DOHH2 (cell line): ENCODE results near the gene CCDC88A.
"Not testable (repeated sequence)": the region's sequence is repeated elsewhere in the genome, so short reads cannot be mapped to it uniquely, and the experiment has no call there.

ENCODE experiments used
- H3F3A ChIP-seq: fragments of 200-600 bp; sonication (generic), shearing (Covaris generic); 2 replicates; pipeline ENCODE4 v1.6.0; 2016; ENCODE audit warnings: antibody characterized with exemption, mild to moderate bottlenecking; ENCODE audit not compliant: control insufficient read depth, insufficient read depth
- H3K27ac ChIP-seq: fragments of 200-600 bp; sonication (generic); 2 replicates; pipeline ENCODE4 v1.5.1; 2014; ENCODE audit warnings: low read depth, mild to moderate bottlenecking, low read length, moderate library complexity
- H3K27me3 ChIP-seq: fragments of 200-600 bp; sonication (generic); 2 replicates; pipeline ENCODE4 v1.6.1; 2014; ENCODE audit warnings: mild to moderate bottlenecking, low read length, mixed read lengths; ENCODE audit not compliant: control insufficient read depth
- H3K36me3 ChIP-seq: fragments of 200-600 bp; sonication (generic); 2 replicates; pipeline ENCODE4 v1.6.1; 2014; ENCODE audit warnings: mild to moderate bottlenecking, low read length, moderate library complexity, mixed read lengths; ENCODE audit not compliant: control insufficient read depth
- H3K4me1 ChIP-seq: fragments of 200-600 bp; sonication (generic); 2 replicates; pipeline ENCODE4 v1.6.1; 2014; ENCODE audit warnings: mild to moderate bottlenecking, low read length, mixed read lengths; ENCODE audit not compliant: control insufficient read depth
- H3K4me2 ChIP-seq: fragments of 200-600 bp; sonication (generic); 2 replicates; pipeline ENCODE4 v1.6.0; 2014; ENCODE audit warnings: mild to moderate bottlenecking, low read length, moderate library complexity
- H3K4me3 ChIP-seq: fragments of 200-600 bp; sonication (generic); 2 replicates; pipeline ENCODE4 v1.5.1; 2014; ENCODE audit warnings: mild to moderate bottlenecking, low read length, mixed read lengths
- H3K79me2 ChIP-seq: fragments of 200-600 bp; sonication (generic); 2 replicates; pipeline ENCODE4 v1.6.1; 2014; ENCODE audit warnings: mild to moderate bottlenecking, low read length, mixed read lengths; ENCODE audit not compliant: control insufficient read depth
- H3K9me2 ChIP-seq: fragments of 200-600 bp; sonication (generic); replicated peaks from 2 replicates; pipeline ENCODE4 v1.6.1; 2014; ENCODE audit warnings: mild to moderate bottlenecking, low read length, mixed read lengths; ENCODE audit not compliant: control insufficient read depth
- H3K9me3 ChIP-seq: fragments of 200-600 bp; sonication (generic); 2 replicates; pipeline ENCODE4 v1.6.1; 2014; ENCODE audit warnings: antibody characterized with exemption, low read length, mixed read lengths; ENCODE audit not compliant: control insufficient read depth, insufficient read depth
- H4K20me1 ChIP-seq: fragments of 200-600 bp; sonication (generic); 2 replicates; pipeline ENCODE4 v1.6.0; 2014; ENCODE audit warnings: low read depth, mild to moderate bottlenecking, antibody characterized with exemption, low read length, moderate library complexity; ENCODE audit not compliant: control insufficient read depth, insufficient read depth
- EZH2phosphoT487 ChIP-seq: fragments of 200-600 bp; sonication (generic); IDR thresholded peaks from 2 replicates; pipeline ENCODE4 v1.6.1; 2017; ENCODE audit warnings: borderline replicate concordance, mild to moderate bottlenecking, antibody characterized with exemption, low read length, moderate library complexity, mixed read lengths
- TF ChIP-seq, protein P1 (sequence below): fragments of 200-600 bp; sonication (generic); IDR thresholded peaks from one replicate; pipeline ENCODE4 v1.5.1; 2014; ENCODE audit warnings: antibody characterized with exemption, mild to moderate bottlenecking, low read depth, low read length; ENCODE audit not compliant: poor library complexity, severe bottlenecking

CCDC88A gene

DNA sequence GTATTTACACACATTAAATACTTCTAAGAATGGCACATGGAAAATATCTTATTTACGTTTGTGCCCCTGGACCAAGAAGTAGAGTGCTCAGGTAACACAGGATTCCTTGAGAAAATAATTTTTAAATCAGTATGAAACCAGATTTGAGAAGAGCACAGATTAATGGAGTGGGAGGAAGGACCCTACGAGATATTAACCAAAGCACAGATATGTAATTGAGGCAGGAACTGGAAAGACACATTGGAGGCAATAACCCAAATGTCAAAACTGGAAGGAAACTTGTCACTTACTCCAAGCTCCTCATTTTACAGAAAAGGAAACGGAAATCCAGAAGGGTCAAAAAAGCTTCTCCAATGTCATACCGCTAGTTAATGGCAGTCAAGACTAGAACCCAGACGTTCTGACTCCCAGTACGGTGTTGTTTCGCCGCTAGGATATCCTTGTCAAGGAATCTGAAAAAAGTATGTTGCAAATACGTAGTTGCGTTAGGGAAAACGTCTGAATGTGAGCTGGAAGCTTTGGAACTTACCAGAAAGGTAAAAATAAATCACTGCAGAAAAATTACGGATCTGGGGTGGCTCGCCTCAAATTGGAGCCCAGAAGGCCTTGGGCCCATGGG is 151.3 kb downstream of the CCDC88A start:
- Histone ChIP-seq H3K9me2 (no peaks in the 10 kb centered on the region), H3K4me3 (peak overlapping the region; percentile 95), H3F3A (peaks cover 7% of the 10 kb centered on the region; the same call in 1 of the 2 replicates), H3K4me2 (peak overlapping the region; percentile 82), H4K20me1 (no peaks in the 10 kb centered on the region), H3K27ac (peak overlapping the region; percentile 58), H3K4me1 (peaks cover 17% of the 10 kb centered on the region), H3K9me3 (no peaks in the 10 kb centered on the region), H3K27me3 (no peaks in the 10 kb centered on the region), H3K36me3 (peaks cover 46% of the 10 kb centered on the region), H3K79me2 (peaks cover 30% of the 10 kb centered on the region)
- TF ChIP-seq EZH2phosphoT487: no peak
- TF ChIP-seq, protein P1, sequence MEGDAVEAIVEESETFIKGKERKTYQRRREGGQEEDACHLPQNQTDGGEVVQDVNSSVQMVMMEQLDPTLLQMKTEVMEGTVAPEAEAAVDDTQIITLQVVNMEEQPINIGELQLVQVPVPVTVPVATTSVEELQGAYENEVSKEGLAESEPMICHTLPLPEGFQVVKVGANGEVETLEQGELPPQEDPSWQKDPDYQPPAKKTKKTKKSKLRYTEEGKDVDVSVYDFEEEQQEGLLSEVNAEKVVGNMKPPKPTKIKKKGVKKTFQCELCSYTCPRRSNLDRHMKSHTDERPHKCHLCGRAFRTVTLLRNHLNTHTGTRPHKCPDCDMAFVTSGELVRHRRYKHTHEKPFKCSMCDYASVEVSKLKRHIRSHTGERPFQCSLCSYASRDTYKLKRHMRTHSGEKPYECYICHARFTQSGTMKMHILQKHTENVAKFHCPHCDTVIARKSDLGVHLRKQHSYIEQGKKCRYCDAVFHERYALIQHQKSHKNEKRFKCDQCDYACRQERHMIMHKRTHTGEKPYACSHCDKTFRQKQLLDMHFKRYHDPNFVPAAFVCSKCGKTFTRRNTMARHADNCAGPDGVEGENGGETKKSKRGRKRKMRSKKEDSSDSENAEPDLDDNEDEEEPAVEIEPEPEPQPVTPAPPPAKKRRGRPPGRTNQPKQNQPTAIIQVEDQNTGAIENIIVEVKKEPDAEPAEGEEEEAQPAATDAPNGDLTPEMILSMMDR: no peak

DNA sequence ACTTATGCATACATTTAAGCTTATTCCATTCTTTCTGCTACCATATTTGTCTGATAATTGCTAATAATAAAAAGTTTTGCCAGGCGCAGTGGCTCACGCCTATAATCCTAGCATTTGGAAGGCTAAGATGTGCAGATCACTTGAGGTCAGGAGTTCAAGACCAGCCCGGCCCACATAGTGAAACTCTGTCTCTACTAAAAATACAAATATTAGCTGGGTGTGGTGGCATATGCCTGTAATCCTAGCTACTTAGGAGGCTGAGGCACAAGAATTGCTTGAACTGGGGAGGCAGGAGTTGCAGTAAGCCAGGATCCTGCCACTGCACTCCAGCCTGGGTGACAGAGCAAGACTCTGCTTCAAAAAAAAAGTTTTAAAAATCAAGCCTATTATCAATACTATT is 160.1 kb downstream of the CCDC88A start:
- H3K27me3 ChIP-seq, H3K4me3 ChIP-seq, H3K79me2 ChIP-seq, H3K9me2 ChIP-seq, H3F3A ChIP-seq, H3K4me1 ChIP-seq, H4K20me1 ChIP-seq, H3K9me3 ChIP-seq, H3K4me2 ChIP-seq, H3K27ac ChIP-seq: not testable (repeated sequence)
- H3K36me3 ChIP-seq: peaks cover 69% of the 10 kb centered on the region

DNA sequence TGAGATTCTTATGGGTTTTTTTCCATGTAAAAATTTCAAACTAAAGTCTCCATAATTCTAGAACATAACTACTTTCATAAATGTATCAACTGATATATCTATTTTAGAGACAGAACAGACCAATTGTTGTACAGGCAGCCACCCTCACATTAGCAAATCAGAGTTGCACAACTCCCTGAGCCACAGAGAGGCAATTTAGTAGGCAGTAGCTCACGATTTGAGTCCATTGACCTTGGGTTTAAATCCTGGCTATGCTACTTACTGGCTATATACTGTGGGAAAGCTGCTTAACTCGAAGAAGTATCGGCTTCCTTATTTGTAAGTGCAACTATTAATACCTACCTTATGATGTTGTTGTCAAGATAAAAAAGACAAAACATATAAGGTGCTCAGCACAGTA is 166.8 kb downstream of the CCDC88A start:
- Histone ChIP-seq H3K4me1 (no peaks in the 10 kb centered on the region), H3K79me2 (no peaks in the 10 kb centered on the region), H3K9me2 (no peaks in the 10 kb centered on the region), H3K27me3 (no peaks in the 10 kb centered on the region), H4K20me1 (no peaks in the 10 kb centered on the region), H3K4me2 (no peak overlapping the region), H3K9me3 (no peaks in the 10 kb centered on the region), H3F3A (peaks cover 9% of the 10 kb centered on the region), H3K36me3 (peaks cover 68% of the 10 kb centered on the region), H3K27ac (no peak overlapping the region), H3K4me3 (no peak overlapping the region)
- TF ChIP-seq EZH2phosphoT487: no peak

DNA sequence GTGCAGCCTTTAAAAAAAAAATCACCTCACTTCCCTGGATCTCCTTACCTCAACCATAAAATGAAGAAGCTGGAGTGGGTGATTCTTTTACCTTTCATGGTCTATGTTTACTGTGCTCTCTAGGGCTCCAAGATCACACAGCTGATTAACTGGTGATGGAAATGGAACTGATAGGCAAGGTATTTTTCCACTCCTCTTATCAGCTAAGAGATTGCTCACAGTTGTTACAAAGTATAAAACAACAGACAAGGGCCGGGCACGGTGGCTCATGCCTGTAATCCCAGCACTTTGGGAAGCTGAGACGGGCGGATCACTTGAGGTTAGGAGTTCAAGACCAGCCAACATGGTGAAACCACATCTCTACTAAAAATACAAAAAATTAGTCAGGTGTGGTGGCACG is 172.6 kb downstream of the CCDC88A start:
- Histone ChIP-seq H3K27me3 (no peaks in the 10 kb centered on the region), H3K27ac (no peak overlapping the region), H3K4me1 (no peaks in the 10 kb centered on the region), H3K9me3 (no peaks in the 10 kb centered on the region), H3K36me3 (peaks cover 79% of the 10 kb centered on the region), H4K20me1 (no peaks in the 10 kb centered on the region), H3K79me2 (no peaks in the 10 kb centered on the region), H3K4me3 (no peak overlapping the region), H3K9me2 (no peaks in the 10 kb centered on the region), H3K4me2 (no peak overlapping the region), H3F3A (peaks cover 11% of the 10 kb centered on the region; the same call in 1 of the 2 replicates)
- TF ChIP-seq, protein P1: no peak
- no peak for TF ChIP-seq EZH2phosphoT487
